ENCODE results near the gene MRPL12. TPM values are rescaled to one million over a fixed set of nuclear protein-coding genes. Genes with fewer than 3 reads are reported as not detected.

Gene MRPL12
- 203 to 295 TPM (median 273 TPM) in 5 replicates for total RNA-seq (2022; extraction: Qiagen RNA extraction)

GRCh38 chr17:81702934-81703746 is at the start of gene MRPL12:
Gene MRPL12 (plus strand): TSS chr17:81703367. CDS start chr17:81703502, 135 bp downstream.

GRCh38 chr17:81656118-81656743 is 46.9 kb upstream of the MRPL12 start, which contains the start of gene PDE6G:
Gene PDE6G (minus strand): TSS chr17:81656542. CDS start chr17:81653305, 3,237 bp downstream.

GRCh38 chr17:81666342-81667191 is 36.6 kb upstream of the MRPL12 start, which contains the start of the genes CCDC137 and OXLD1:
Gene CCDC137 (plus strand): TSS chr17:81666737. CDS start chr17:81666767, 30 bp downstream.
Gene OXLD1 (minus strand): TSS chr17:81666605. CDS start chr17:81666577, 28 bp downstream.

GRCh38 chr17:81683584-81684441 is 19.4 kb upstream of the MRPL12 start, which contains the start of the genes ARL16 and HGS:
Gene ARL16 (minus strand): TSS chr17:81683797. CDS start chr17:81683753, 44 bp downstream.
Gene HGS (plus strand): TSS chr17:81684011. CDS start chr17:81684067, 56 bp downstream.

GRCh38 chr17:81711814-81712467 is 8.8 kb downstream of the MRPL12 start, which contains the start of gene SLC25A10:
Gene SLC25A10 (plus strand): TSS chr17:81712284. CDS start chr17:81712427, 143 bp downstream.

Other genes starting within 250 kb of the MRPL12 start
- gene ACTG1, start 190.6 kb upstream of the MRPL12 start, total RNA-seq (2022; extraction: Qiagen RNA extraction): 5,378 to 6,768 TPM (median 6,369 TPM) in 5 replicates
- gene FSCN2, start 175.0 kb upstream of the MRPL12 start, total RNA-seq (2022; extraction: Qiagen RNA extraction): 0.77 to 1.7 TPM (median 1.1 TPM) in 5 replicates
- 16.1 to 26.3 TPM (median 21.7 TPM) in 5 replicates for gene FAAP100, start 151.0 kb upstream of the MRPL12 start, total RNA-seq (2022; extraction: Qiagen RNA extraction)
- 78.4 to 102 TPM (median 96.0 TPM) in 5 replicates for gene NPLOC4, start 66.3 kb upstream of the MRPL12 start, total RNA-seq (2022; extraction: Qiagen RNA extraction)
- 4.0 to 5.5 TPM (median 4.3 TPM) in 5 replicates for gene TSPAN10, start 66.2 kb upstream of the MRPL12 start, total RNA-seq (2022; extraction: Qiagen RNA extraction)
- gene PDE6G, start 46.8 kb upstream of the MRPL12 start, total RNA-seq (2022; extraction: Qiagen RNA extraction): 1.5 to 3.6 TPM (median 2.2 TPM) in 5 replicates
- gene OXLD1, start 36.8 kb upstream of the MRPL12 start, total RNA-seq (2022; extraction: Qiagen RNA extraction): 31.2 to 55.4 TPM (median 50.7 TPM) in 5 replicates
- gene CCDC137, start 36.6 kb upstream of the MRPL12 start, total RNA-seq (2022; extraction: Qiagen RNA extraction): 56.0 to 72.5 TPM (median 62.3 TPM) in 5 replicates
- gene ARL16, start 19.6 kb upstream of the MRPL12 start, total RNA-seq (2022; extraction: Qiagen RNA extraction): 40.2 to 45.0 TPM (median 42.3 TPM) in 5 replicates
- 136 to 196 TPM (median 182 TPM) in 5 replicates for gene HGS, start 19.4 kb upstream of the MRPL12 start, total RNA-seq (2022; extraction: Qiagen RNA extraction)
- gene SLC25A10, start 8.9 kb downstream of the MRPL12 start, total RNA-seq (2022; extraction: Qiagen RNA extraction): 25.4 to 45.1 TPM (median 41.3 TPM) in 5 replicates
- gene GCGR, start 100.8 kb downstream of the MRPL12 start, total RNA-seq (2022; extraction: Qiagen RNA extraction): 0.08 to 0.56 TPM (median 0.33 TPM) in 5 replicates
- 81.7 to 100 TPM (median 89.2 TPM) in 5 replicates for gene MCRIP1, start 129.9 kb downstream of the MRPL12 start, total RNA-seq (2022; extraction: Qiagen RNA extraction)
- 0.19 to 0.42 TPM (median 0.27 TPM) in 5 replicates for gene PPP1R27, start 131.7 kb downstream of the MRPL12 start, total RNA-seq (2022; extraction: Qiagen RNA extraction)
- gene P4HB, start 157.2 kb downstream of the MRPL12 start, total RNA-seq (2022; extraction: Qiagen RNA extraction): 735 to 768 TPM (median 746 TPM) in 5 replicates
- gene ARHGDIA, start 168.0 kb downstream of the MRPL12 start, total RNA-seq (2022; extraction: Qiagen RNA extraction): 587 to 631 TPM (median 602 TPM) in 5 replicates
- gene ALYREF, start 188.2 kb downstream of the MRPL12 start, total RNA-seq (2022; extraction: Qiagen RNA extraction): 182 to 229 TPM (median 212 TPM) in 5 replicates
- 198 to 216 TPM (median 207 TPM) in 5 replicates for gene ANAPC11, start 188.4 kb downstream of the MRPL12 start, total RNA-seq (2022; extraction: Qiagen RNA extraction)
- gene NPB, start 198.9 kb downstream of the MRPL12 start, total RNA-seq (2022; extraction: Qiagen RNA extraction): 0.34 to 0.63 TPM (median 0.62 TPM) in 5 replicates
- gene PCYT2, start 208.0 kb downstream of the MRPL12 start, total RNA-seq (2022; extraction: Qiagen RNA extraction): 13.7 to 17.4 TPM (median 16.1 TPM) in 5 replicates
- gene SIRT7, start 214.8 kb downstream of the MRPL12 start, total RNA-seq (2022; extraction: Qiagen RNA extraction): 27.2 to 42.5 TPM (median 37.4 TPM) in 5 replicates
- 19.5 to 29.0 TPM (median 25.9 TPM) in 5 replicates for gene MAFG, start 224.4 kb downstream of the MRPL12 start, total RNA-seq (2022; extraction: Qiagen RNA extraction)
- 59.9 to 84.2 TPM (median 83.7 TPM) in 5 replicates for gene PYCR1, start 233.9 kb downstream of the MRPL12 start, total RNA-seq (2022; extraction: Qiagen RNA extraction)
- gene MYADML2, start 243.9 kb downstream of the MRPL12 start, total RNA-seq (2022; extraction: Qiagen RNA extraction): not detected in 5 replicates

Measured in A549 treated with dexamethasone at 1 μM for 4 hours (cell line).